Ramos (cell line): ENCODE data around the gene CDO1.

Experiments used
- in situ Hi-C: fragments of 300-500 bp; cut with MboI; formaldehyde crosslinking; loops from one replicate; pipeline ENCODE4 v1.14.3; 2022; ENCODE audit warnings: low sequenced_read_pairs; ENCODE audit not compliant: unreplicated experiment

The CDO1 gene

DNA sequence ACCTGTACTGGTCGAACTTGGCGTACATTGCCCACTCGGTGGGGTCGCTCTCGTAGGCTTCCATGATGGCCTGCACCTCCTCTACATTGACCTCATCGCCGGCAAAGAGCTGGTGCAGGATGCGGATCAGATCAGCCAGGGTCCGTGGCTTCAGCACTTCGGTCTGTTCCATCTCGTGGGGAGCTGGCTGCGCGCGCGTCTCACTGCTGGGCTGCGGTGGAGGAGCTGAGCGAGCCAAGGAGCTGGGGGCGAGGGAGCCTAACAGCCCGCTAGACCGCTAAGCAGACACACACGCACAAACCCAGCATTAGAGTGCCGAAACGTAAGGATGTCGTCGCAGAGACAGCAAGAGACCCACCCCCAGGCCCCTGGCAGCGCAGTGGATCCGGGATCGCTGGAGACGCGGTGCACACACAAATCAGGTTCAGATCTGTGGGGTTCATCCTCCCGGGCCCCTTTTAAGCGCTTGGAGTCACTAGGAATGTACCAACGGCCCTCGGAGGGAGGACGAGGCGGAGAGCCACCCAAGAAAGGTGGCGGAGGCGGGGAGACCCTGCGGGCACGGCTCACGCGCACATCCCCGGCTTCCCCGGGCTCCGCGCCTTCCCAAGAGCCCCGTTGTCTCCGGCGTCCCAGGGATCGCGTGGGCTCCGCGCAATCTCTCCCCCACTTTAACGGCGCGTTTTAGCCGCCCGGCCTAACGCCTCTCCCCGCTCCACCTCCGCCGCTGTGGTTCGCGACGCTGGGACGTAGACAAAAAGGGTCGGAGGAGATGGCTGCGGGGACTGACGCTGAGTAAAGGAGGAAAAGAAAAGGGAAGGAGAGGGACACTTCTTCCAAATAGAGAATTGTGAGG, at the start of gene CDO1:
TSS of gene CDO1 (minus strand) at position 434 of the 856 bp plus-strand sequence. CDS start at position 172, 262 bp downstream.
- in situ Hi-C loops = no loop called here

DNA sequence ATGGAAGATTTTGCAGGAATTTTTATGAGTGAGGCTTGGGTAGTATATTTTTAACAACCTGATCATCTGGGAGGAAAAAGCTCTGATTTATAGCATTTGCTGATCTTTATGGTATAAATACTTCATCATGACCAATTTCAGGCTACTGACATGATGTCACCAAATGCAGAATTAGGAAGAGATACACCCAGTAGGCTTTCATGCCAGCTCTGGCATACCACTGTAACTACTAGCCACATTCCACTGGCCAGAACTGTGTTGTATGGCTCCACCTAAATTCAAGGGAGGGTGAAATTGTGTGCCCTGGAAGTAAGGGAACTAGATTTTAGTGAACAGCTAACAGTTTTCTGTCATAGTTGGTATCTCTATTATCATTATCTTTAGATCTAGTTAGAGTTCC, 42.9 kb upstream of the CDO1 start:
- in situ Hi-C loops = no loop called here

DNA sequence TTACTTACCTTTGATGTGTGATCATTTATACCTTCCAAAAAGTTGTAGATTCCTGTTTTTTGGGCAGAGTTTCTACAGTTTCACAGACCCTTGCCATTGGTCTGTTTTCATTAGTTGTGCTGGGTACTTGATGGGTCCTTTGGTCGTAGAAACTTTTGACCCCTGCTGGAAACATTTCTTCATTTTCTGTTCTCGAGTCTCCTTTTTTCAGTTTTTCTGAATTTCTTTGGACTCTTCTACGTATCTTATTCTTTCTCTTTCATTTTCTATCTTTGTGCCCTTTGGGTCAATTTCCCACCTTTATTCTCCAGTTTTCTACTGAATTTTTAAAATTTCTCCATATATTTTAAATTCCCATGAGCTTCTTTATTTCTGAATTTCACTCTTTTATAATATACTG, 41.9 kb upstream of the CDO1 start:
- in situ Hi-C loops = no loop called here

DNA sequence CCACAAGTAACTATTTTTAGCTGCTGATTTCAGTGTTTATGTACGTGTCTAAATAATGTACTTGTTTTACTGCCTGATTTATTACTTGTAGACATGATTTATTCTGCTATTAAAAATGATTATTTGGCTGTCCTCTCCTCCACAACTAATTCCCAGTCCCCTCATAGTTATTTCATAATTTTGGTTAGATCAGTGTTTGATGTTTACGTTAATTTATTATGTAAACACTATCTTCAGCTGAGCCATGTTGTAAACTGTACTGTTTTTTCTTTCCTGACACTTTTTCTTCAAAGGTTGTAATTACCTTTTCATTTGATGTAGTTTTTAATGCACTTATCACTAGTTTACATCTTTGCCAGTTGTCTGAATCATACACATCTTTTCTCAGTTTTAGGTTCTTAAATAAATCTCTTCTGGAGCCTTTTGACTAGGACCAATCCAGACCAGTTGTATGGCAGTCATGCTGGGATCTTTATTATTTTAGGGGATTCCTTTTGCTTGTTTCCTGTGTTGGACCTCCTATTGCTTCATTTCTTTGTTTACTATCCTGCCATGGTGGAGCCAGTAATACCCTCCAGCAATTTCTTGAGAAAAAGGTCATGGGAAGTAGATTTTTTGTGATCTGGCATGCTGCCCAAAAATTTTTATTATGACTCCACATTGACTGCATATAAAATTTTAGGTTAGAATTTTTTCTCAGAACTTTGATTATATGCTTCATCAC, 41.3 kb upstream of the CDO1 start:
- in situ Hi-C loops = no loop called here

DNA sequence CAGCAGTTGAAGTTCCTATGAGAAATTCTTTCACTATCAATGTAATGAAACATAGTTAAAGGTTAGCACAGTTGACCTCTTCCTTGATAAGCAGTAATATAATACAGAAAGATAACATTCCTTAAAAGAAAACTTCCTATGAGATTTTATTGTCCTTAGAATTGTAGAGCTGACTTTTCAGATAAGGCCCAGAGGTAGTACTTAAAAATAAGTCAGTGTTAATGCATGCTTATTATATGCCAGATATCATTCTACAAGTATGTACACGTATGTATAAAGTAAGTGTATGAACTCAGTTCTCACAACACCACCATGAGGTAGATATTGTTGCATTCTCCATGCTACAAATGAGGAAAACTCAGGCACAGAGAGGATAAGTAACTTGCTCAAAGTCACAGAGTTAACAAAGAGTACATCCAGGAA, 40.6 kb upstream of the CDO1 start:
- in situ Hi-C loops = no loop called here

DNA sequence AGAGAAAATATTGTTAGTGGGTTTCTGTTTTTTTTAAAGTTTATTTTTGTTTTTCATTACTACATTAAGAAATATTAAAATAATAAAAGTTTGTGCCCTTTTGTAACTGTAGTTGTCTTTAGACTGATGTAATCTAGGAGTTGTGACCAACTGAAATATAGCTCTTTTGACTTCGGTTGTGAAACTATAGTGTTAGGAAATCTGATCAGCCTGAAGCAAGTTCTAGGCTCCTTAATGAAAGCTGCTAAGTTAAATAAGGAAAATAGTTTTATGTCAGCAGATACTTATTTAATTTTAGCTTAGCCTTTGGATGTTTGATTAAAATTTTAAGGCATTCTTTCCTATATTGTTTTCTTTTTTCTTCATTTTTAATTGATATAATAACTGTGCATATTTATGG, 39.5 kb upstream of the CDO1 start:
- in situ Hi-C loops = no loop called here

DNA sequence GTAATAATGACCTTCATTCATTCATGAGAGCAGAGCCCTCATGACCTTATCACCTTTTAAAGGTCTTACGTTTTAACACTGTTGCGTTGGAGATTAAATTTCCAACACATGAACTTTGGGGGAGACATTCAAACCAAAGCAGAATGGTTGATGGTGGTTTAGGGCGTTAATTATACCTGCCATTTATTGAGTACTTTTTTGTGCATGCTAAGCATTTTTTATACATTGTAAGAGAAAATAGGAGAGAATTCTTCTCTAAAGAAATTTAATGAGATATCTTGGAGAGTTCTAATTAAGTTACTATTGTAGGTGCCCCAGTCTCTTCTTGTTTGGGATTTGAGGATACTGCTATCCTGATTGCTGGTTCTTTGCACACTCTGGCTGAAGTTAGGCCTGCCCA, 37.7 kb upstream of the CDO1 start:
- in situ Hi-C loops = no loop called here

DNA sequence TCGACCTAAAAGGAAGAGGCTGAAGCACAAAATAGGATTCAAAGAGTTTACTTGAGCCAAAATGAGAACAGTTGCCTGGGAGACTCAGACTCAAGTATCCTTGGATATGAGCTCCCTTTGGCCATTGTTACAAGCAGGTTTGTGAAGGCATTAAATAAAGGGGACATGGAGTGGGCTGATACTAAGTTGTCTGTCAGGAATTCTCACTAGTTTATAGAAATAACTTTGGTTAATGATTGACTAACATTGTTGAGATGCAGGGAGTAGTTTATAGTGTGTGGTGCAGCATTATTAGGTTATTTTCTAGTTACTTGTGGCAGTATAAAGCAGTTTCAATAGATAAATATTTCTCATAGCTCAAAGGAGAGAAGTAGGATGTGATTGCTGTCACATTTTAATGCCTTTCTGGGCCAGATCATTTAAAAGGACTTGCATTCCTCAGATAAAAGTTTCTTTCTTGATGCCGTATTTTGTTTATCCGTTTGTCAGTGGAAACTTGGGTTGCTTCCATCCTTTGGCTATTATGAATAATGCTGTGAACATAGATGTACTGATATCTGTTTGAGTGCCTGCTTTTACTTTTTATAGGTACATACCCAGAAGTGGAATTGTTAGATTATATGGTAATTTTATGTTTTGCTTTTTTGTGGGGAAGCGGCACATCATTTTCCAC, 34.4 kb upstream of the CDO1 start:
- in situ Hi-C loops = no loop called here

DNA sequence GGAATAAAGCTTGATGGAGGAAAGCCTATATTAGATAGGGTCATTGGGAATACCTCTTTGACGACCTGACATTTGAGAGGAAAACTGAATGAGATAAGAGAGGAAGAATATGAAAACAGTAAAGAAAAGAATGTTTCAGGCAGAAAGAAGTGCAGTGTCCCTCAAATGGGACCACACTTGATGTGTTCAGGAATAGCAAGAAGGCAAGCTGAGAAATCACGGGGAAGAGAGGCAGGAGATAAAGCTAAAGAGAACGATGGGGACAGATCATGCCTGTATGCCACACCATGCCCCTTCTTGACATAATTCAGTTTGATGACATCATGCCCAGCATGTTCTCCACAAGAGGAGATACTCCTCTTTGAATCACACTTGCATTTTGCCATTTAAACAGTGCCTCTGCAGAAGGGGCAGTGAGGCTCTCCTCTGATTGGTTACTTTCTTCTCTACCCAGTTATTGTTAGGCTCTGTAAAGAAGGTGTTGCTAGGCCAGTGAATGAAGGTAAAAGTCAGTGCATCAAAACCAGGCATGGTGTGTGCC, 32.9 kb upstream of the CDO1 start:
- in situ Hi-C loops = loop anchor here (25.0 kb wide), 1 partner anchor 562 kb away; the partner anchor contains the start of gene CCDC112

DNA sequence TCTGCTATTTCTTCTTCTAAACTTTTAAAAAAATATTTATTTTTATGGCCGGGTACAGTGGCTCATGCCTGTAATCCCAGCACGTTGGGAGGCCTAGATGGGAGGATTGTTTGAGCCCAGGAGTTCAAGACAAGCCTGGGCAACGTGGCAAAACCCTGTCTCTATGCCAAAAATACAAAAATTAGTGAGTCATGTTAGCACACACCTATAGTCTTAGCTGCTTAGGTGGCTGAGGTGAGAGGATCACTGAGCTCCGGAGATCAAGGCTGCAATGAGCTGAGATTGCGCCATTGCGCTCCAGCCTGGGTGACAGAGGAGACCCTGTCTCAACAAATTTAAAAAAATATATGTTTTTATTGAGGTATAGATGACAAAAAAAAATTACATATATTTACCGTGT, 30.8 kb upstream of the CDO1 start:
- in situ Hi-C loops = loop anchor here (25.0 kb wide), 1 partner anchor 560 kb away; the partner anchor contains the start of gene CCDC112

DNA sequence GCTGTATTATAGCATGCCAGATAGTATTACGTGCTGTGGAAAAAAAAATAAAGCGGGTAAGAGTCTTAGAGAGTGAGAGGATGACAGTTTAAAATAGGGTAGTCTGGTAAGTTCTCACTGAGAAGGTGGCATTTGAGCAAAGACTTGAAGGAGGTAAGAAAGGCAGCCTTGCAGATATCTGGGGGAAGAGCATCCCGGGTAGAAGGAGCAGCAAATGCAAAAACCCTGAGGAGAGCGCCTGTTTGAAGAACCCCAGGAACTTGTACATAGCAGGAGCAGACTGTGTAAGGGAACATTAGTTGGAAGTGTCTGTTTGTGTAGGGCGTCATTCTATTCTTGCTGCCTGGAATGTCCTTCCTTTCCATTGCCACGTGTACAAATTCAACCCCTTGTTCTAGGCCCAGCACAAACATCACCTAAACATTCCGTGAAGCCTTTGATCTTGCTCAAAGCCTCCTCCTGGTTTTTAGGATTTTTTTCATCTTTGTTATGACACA, 27.9 kb upstream of the CDO1 start:
- in situ Hi-C loops = loop anchor here (25.0 kb wide), 1 partner anchor 557 kb away; the partner anchor contains the start of gene CCDC112

DNA sequence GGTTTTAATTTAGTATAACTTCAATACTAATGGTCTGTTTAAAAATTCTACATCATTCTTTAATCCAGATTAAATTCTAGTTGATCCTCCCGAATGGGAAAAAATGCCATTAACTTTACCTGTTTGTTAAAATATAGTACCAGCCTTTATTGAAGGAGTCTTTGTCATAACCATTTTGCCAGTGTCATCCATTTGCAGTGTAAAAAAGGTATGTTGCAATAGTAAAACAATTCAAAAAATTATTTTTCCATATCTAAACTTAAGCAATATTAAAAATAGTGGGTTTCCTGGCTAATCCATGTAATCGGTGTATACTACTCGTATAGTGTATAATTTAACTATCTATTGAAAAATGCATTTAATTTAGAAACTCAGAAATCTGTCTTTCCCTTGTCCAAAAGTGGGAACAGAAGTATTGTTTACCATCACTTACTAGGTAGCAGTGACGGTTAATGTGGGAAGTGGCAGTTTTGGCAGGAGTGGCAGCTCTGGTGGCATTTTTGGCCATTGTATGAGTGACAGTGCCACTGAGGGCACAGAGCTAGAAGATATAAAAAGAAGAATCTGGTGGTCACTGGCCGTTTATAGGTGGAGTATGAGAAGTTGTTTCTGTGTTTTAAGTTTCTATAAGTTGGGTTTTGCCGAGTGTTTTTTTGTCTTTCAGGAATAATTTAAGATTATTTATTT, 27.1 kb upstream of the CDO1 start:
- in situ Hi-C loops = loop anchor here (25.0 kb wide), 1 partner anchor 556 kb away; the partner anchor contains the start of gene CCDC112

DNA sequence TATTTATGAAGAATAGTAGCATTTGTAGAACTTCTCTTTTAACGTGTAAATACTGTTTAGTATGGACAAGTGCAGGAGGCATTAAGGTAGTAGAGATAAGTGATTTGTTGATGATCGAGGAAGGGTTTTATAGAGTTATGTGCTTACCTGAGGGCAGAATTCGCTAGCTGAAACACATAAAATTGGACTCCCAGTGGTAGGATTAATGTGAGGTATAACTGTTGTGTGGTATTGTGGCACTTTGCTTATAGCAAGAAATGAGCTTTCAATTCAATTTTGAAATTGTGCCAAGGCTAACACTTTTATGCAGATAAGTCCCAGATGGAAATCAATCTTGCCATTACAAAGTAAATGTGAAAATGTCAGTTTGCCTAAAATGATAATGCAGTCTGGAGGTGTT, 26.5 kb upstream of the CDO1 start:
- in situ Hi-C loops = loop anchor here (25.0 kb wide), 1 partner anchor 556 kb away; the partner anchor contains the start of gene CCDC112

DNA sequence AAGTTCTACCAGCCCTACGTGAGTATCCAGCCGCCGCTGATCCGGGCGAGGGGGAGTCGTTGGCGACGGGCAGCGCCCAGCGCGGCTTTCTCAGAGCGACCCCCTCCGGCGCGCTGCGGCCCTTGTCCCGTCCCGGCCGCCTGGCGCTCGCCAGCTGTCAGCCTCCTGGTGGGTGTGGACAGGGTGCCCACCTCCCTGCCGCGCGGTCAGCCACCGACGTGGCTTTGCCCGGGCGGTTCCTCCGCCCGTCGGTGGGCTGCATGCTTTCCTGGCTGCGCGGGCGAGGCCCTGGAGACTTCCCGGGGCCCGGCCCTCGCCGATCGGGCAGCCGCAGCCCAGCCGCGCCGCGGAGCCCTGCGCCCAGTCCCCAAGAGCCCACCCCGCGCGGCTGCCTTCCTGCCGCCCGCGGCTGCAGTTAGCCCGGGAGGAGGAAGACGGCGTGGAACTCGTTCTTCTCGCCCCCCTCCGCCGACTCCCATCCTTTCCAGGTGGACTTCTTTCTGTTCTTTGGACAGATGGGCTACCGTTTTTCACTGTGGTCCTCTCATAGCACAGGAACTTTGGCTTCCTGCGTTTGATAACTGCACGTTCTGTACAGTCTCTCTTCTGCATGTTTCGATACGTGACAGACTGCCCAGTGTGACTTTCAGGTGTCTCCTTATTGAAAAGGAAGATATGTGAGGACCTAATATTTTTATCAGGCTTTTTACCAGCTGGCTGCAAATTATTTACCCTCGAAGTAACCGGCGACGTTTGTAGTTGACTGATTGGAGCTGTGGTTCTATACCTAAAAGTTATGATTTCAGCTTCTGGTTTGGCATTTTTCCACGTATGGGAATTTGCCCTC, 25.9 kb upstream of the CDO1 start:
- in situ Hi-C loops = loop anchor here (25.0 kb wide), 1 partner anchor 555 kb away; the partner anchor contains the start of gene CCDC112

DNA sequence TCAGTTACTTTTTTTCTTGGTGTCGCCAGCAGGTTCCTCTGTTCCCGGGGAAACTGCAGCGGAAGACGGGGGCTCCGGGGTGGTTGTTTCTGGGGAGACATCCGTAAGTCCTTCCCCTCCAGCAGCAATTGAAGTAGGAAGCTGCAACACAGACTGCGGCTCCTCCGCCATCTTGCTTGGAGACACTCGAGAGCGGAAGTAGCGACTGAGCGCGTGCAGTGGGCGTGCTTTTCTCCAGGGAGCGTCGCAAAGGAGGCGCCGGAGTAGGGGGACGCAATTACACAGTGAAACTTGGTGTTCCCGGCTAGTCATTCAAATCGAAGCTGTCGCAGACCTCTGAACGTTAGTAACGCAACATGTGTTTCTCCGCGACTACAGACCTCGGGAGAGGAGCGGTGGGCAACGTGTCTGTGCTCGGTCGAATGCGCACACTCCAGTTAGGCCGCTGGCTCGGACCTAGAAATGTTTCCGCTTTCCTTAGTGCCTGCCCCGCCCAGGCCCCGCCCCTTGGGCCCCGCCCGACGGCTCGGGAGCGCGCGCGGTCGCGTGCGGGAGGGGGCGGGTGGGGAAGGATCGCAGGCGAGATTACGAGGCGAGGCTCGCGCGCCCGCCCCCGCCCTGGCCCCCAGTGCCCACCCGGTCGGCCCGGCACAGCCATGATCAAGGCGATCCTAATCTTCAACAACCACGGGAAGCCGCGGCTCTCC, 25.1 kb upstream of the CDO1 start, which contains the start of the genes AP3S1 and ATG12:
TSS of gene AP3S1 (plus strand) at position 554 of the 707 bp plus-strand sequence. CDS start at position 657, 103 bp downstream.
TSS of gene ATG12 (minus strand) at position 184 of the 707 bp plus-strand sequence. CDS start at position 171, 13 bp downstream.
- in situ Hi-C loops = loop anchor here (25.0 kb wide), 1 partner anchor 554 kb away; the partner anchor contains the start of gene CCDC112

DNA sequence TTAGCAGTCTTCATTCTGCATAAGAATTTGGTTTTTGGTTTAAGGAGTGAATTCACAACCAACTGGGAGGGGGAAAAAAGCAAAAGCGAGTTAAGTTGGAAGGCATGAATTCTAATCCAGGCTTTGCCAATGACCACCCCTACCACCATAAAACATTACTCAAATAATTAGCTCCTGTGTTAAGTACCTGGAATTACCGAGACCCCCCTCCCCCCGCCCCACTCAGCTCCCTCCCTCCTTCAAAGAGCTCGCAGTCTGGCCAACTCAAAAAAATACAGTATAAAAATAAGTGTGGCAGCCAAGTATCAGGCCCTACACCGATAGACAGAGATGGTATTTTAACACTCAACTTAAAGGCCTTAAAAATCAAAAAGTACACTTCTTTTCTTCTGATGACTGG, 24.4 kb upstream of the CDO1 start:
- in situ Hi-C loops = loop anchor here (25.0 kb wide), 1 partner anchor 554 kb away; the partner anchor contains the start of gene CCDC112

DNA sequence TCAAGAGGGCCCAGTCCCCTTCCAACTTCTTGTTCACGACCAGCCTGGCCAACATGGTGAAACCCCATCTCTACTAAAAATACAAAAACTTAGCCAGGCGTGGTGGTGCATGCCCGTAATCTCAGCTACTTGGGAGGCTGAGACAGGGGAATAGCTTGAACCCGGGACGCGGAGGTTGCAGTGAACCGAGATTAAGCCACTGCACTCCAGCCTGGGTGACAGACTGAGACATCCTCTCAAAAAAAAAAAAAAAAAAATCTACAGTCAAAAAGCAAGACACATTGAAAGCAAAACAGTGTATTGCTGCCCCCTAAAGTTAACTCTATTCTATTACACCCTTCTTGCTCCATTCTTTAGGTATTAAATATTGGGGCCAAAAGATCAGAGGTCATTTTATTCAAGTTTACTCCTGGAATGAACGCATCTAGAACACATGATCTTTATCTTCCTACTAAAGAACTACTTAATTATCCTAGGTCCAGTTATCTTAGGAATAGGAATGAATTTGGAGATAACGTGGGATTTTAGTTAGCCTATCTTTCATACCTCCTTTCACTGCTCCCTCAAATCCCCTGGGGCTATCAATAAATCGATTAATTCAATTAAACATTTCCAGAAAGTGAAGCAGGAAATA, 22.5 kb upstream of the CDO1 start:
- in situ Hi-C loops = loop anchor here (25.0 kb wide), 1 partner anchor 552 kb away; the partner anchor contains the start of gene CCDC112
